K562 (cell line): Measurements from ENCODE around the gene LRRC10B. TPM values are rescaled to one million over a fixed set of nuclear protein-coding genes. Genes with fewer than 3 reads are reported as not detected.

ENCODE experiments used
- ATAC-seq: fragments of 200-7000 bp; cut with Tn5 transposase; 3 replicates; pipeline ENCODE4 v1.9.1; 2020; ENCODE audit warnings: moderate library complexity
- BruUV-seq: library from RNA; stranded (reverse); fragments of 400-500 nt; replicated peaks from 2 replicates; lab custom pipeline; 2021; lab: Mats Ljungman, UMichigan
- CTCF ChIA-PET: fragments of 300-600 bp; formaldehyde crosslinking; extraction: SDS; loops from one replicate; lab custom pipeline; 2021; ENCODE audit warnings: low intra/inter-chr PET ratio; lab: Yijun Ruan, JAX
- POLR2A ChIA-PET: fragments of 300-600, 350-650 bp; sonication (Branson Sonifier 250); formaldehyde crosslinking; extraction: SDS; loops from one replicate; lab custom pipeline; 2021; ENCODE audit warnings: antibody characterized with exemption, inconsistent platforms; lab: Yijun Ruan, JAX
- DNase-seq, 4 experiments: peaks; one replicate each; pipeline versions ENCODE4 v3.0.0 to v3.0.0-alpha.2; 2011 to 2018; ENCODE audit warnings: low spot score in 3 of 4, mixed read lengths in 3 of 4; ENCODE audit errors: extremely low read depth in 1 of 4
- FAIRE-seq: peaks from 2 replicates; lab custom pipeline; 2011; peaks lifted over from hg19 to GRCh38; lab: Jason Lieb, UNC
- H2AFZ ChIP-seq: 2 replicates; pipeline ENCODE4 v1.6.0; 2011; ENCODE audit warnings: low read depth, low read length, control low read depth, inconsistent platforms
- H3K27ac ChIP-seq: fragments of 200-600 bp; 3 replicates; pipeline ENCODE4 v1.8.0; 2011; ENCODE audit warnings: low read depth, mild to moderate bottlenecking, control low read depth, inconsistent platforms, low read length, moderate library complexity, mixed read lengths; ENCODE audit errors: extremely low read depth
- H3K27me3 ChIP-seq, 2 experiments: fragments of 300-600 bp in 1 of 2; 2 replicates in 1 of 2; 3 replicates in 1 of 2; pipeline versions ENCODE4 v1.6.0 to v1.8.0; 2011; ENCODE audit warnings: inconsistent platforms in 2 of 2, low read length in 2 of 2, mild to moderate bottlenecking in 1 of 2, mixed read lengths in 1 of 2, moderate library complexity in 1 of 2; ENCODE audit not compliant: control insufficient read depth in 2 of 2, insufficient read depth in 2 of 2
- H3K36me3 ChIP-seq: fragments of 300-600 bp; 3 replicates; pipeline ENCODE4 v1.8.0; 2011; ENCODE audit warnings: mild to moderate bottlenecking, low read length, inconsistent platforms; ENCODE audit not compliant: control insufficient read depth, insufficient read depth
- H3K4me1 ChIP-seq, 2 experiments: fragments of 200-600 bp in 1 of 2; replicated peaks in 1 of 2; 2 replicates in 1 of 2; 3 replicates in 1 of 2; pipeline versions ENCODE4 v1.5.1 to v1.8.0; 2011; ENCODE audit warnings: inconsistent platforms in 2 of 2, low read length in 2 of 2, mild to moderate bottlenecking in 1 of 2, mixed read lengths in 1 of 2, moderate library complexity in 1 of 2; ENCODE audit not compliant: control insufficient read depth in 2 of 2, insufficient read depth in 2 of 2
- H3K4me2 ChIP-seq: 2 replicates; pipeline ENCODE4 v1.6.1; 2011; ENCODE audit warnings: low read length, control low read depth, inconsistent platforms, mixed read lengths; ENCODE audit not compliant: insufficient read depth
- H3K4me3 ChIP-seq: fragments of 200-600 bp; sonication (generic), shearing (Covaris generic); 2 replicates; pipeline ENCODE4 v1.5.1; 2016; ENCODE audit warnings: control low read depth, inconsistent platforms
- H3K79me2 ChIP-seq: fragments of 200-600 bp; 3 replicates; pipeline ENCODE4 v1.8.0; 2011; ENCODE audit warnings: low read length, inconsistent platforms; ENCODE audit not compliant: control insufficient read depth, insufficient read depth
- H3K9ac ChIP-seq, 2 experiments: 2 replicates each; pipeline versions ENCODE4 v1.6.0 to v1.6.1; 2011; ENCODE audit warnings: low read depth in 2 of 2, low read length in 2 of 2, control low read depth in 1 of 2, inconsistent platforms in 1 of 2, mild to moderate bottlenecking in 1 of 2, mixed read lengths in 1 of 2; ENCODE audit not compliant: insufficient read depth in 1 of 2
- H3K9me1 ChIP-seq: one replicate; pipeline ENCODE4 v1.6.0; 2011; ENCODE audit warnings: inconsistent platforms, mild to moderate bottlenecking, low read length, moderate library complexity; ENCODE audit not compliant: control insufficient read depth, insufficient read depth
- H3K9me3 ChIP-seq: replicated peaks from 2 replicates; pipeline ENCODE4 v1.5.1; 2011; ENCODE audit warnings: low read depth, low read length, inconsistent platforms; ENCODE audit not compliant: control insufficient read depth, insufficient read depth
- H4K20me1 ChIP-seq: replicated peaks from 2 replicates; pipeline ENCODE4 v1.6.1; 2011; ENCODE audit warnings: low read length, inconsistent platforms, mixed read lengths; ENCODE audit not compliant: control insufficient read depth, insufficient read depth
- ELF4 ChIP-seq: fragments of 450-650 bp; formaldehyde crosslinking; IDR thresholded peaks from 2 replicates; pipeline ENCODE4 v1.4.0; 2022; ENCODE audit warnings: missing genetic modification characterization
- HMBOX1 ChIP-seq: sonication (generic); IDR thresholded peaks from 2 replicates; pipeline ENCODE4 v1.6.1; 2016
- IFI16 ChIP-seq: fragments of 250-450 bp; sonication (Bioruptor Pico); IDR thresholded peaks from 2 replicates; pipeline ENCODE4 v2.1.2; 2022; ENCODE audit warnings: mild to moderate bottlenecking, inconsistent platforms
- KAT7 ChIP-seq: sonication (generic); formaldehyde crosslinking; IDR thresholded peaks from 2 replicates; pipeline ENCODE4 v1.8.0; 2022; ENCODE audit warnings: missing genetic modification reagents, mild to moderate bottlenecking, borderline replicate concordance
- MAFG ChIP-seq: fragments of 450-650 bp; conservative IDR thresholded peaks from 2 replicates; pipeline ENCODE4 v1.6.1; 2016; ENCODE audit warnings: missing genetic modification characterization, missing compliant biosample characterization
- PKNOX1 ChIP-seq: fragments of 450-650 bp; IDR thresholded peaks from 2 replicates; pipeline ENCODE4 v1.6.1; 2016
- RBM17 ChIP-seq: fragments of 200-400 bp; formaldehyde crosslinking; IDR thresholded peaks from 2 replicates; pipeline ENCODE4 v1.6.1; 2017; ENCODE audit warnings: low read depth, mild to moderate bottlenecking, low read length, borderline replicate concordance
- RBM34 ChIP-seq: fragments of 200-400 bp; formaldehyde crosslinking; IDR thresholded peaks from 2 replicates; pipeline ENCODE4 v1.6.1; 2018; ENCODE audit warnings: low read length, borderline replicate concordance; ENCODE audit not compliant: insufficient read depth
- SNRNP70 ChIP-seq: fragments of 200-400 bp; formaldehyde crosslinking; optimal IDR thresholded peaks from 2 replicates; pipeline ENCODE3; 2017; ENCODE audit warnings: low read depth, low read length
- SPI1 ChIP-seq: IDR thresholded peaks from 2 replicates; pipeline ENCODE4 v1.6.1; 2011; ENCODE audit warnings: low read depth, low read length, control low read depth, borderline replicate concordance
- SRSF1 ChIP-seq: fragments of 200-400 bp; formaldehyde crosslinking; IDR thresholded peaks from 2 replicates; pipeline ENCODE4 v1.6.1; 2017; ENCODE audit warnings: mild to moderate bottlenecking, low read depth, low read length, moderate library complexity
- ZNF165 ChIP-seq: fragments of 250-450 bp; sonication (Bioruptor Pico); IDR thresholded peaks from 2 replicates; pipeline ENCODE4 v1.4.0; 2020; ENCODE audit warnings: borderline replicate concordance
- WGBS: fragments of 100-300 bp; shearing (Covaris generic); methylation state at CpG from one replicate; pipeline ENCODE4 v1.1.6; 2016; ENCODE audit warnings: low coverage, mixed read lengths; ENCODE audit not compliant: insufficient coverage; ENCODE audit errors: missing lambda C conversion rate; 5-methylcytosine and 5-hydroxymethylcytosine counted together
- in situ Hi-C: fragments of 300-500 bp; cut with MboI; formaldehyde crosslinking; loops from 4 replicates; pipeline ENCODE4 v1.15.0; 2018; ENCODE audit warnings: inconsistent platforms, mixed read lengths
- intact Hi-C: fragments of 100-400 bp; cut with micrococcal nuclease; formaldehyde crosslinking; loops from 2 replicates; pipeline ENCODE4 v1.14.2; 2022
- polyA plus RNA-seq, 8 experiments: library from polyadenylated mRNA; depleted of rRNA in 4 of 8; stranded (reverse) in 5 of 8; unstranded in 3 of 8; fragments of >200 nt; fragmentation: Nextera tagmentation in 2 of 8; fragmentation: Illumina TruSeq in 1 of 8; extraction: Ambion mirVana in 2 of 8; extraction: Trizol in 1 of 8; gene quantifications; 2 replicates each; pipeline versions ENCODE4 v1.2.1 to v1.2.3, GENCODE V29; 2011 to 2014; ENCODE audit warnings: inconsistent platforms in 1 of 8, missing spikeins in 1 of 8
- total RNA-seq, 7 experiments: library from RNA; depleted of rRNA in 6 of 7; stranded (reverse); fragments of >200 nt in 6 of 7; fragmentation: Illumina TruSeq in 2 of 7; extraction: Trizol in 2 of 7; gene quantifications; 2 replicates each; pipeline versions ENCODE4 v1.2.1 to v1.2.3, GENCODE V29; 2011 to 2021; ENCODE audit warnings: low replicate concordance in 1 of 7

Gene LRRC10B
- total and polyA plus RNA-seq, 9 of the 15 experiments (the other 6 are each of a cell fraction or from before 2014, with no cell fraction given) = 0.11 TPM; not detected in 8

GRCh38 chr11:61518032-61518795, 9.7 kb downstream of the LRRC10B start:
- Histone ChIP-seq H3K9ac (no peak overlapping the region), H2AFZ (no peak overlapping the region), H3K9me3 (no peaks in the 10 kb centered on the region; the same call in 1 of the 2 replicates), H3K4me1 (peaks cover 0 to 14% of the 10 kb centered on the region in 2 experiments; a peak in 4 of 5 replicates), H4K20me1 (peaks cover 12% of the 10 kb centered on the region; the same call in 1 of the 2 replicates), H3K4me3 (no peak overlapping the region), H3K36me3 (no peaks in the 10 kb centered on the region), H3K9me1 (no peaks in the 10 kb centered on the region), H3K27me3 (peaks cover 32 to 62% of the 10 kb centered on the region in 2 experiments; a peak in 4 of 5 replicates), H3K27ac (no peak overlapping the region), H3K4me2 (no peak overlapping the region), H3K79me2 (no peaks in the 10 kb centered on the region)
- intact Hi-C loops (no loop called here), in situ Hi-C loops (no loop called here)
- ChIA-PET CTCF (interaction anchor here (2.5 kb wide), 1 partner anchor 41 kb away, joined by 23 read pairs; no protein-coding TSS in a partner anchor), POLR2A (interaction anchor here (0.8 to 2.2 kb wide), 3 partner anchors 46 to 72 kb away, joined by 3 to 8 read pairs (median 5); partner anchors contain the start of gene SYT7)
- no peak for DNase-seq
- no peak; the same call in 2 of the 3 replicates for ATAC-seq
- BruUV-seq = no TSS peak
- 4% methylated on average over 20 of the region's 23 CpGs for WGBS
- TF ChIP-seq SNRNP70 = no peak
- TF ChIP-seq IFI16 (CRISPR knock-in tag) = no peak
- TF ChIP-seq SPI1 = no peak
- no peak for TF ChIP-seq RBM34
- no peak for TF ChIP-seq SRSF1
- no peak for TF ChIP-seq HMBOX1
- TF ChIP-seq ZNF165 (CRISPR knock-in tag) = no peak
- TF ChIP-seq ELF4 (CRISPR knock-in tag) = no peak
- TF ChIP-seq MAFG = no peak
- no peak for TF ChIP-seq RBM17
- TF ChIP-seq KAT7 (CRISPR knock-in tag) = no peak
- TF ChIP-seq PKNOX1 = no peak
- FAIRE-seq = no peak
